Measurements from ENCODE around the gene DERA. TPM values are rescaled to one million over a fixed set of nuclear protein-coding genes. Genes with fewer than 3 reads are reported as not detected.

Gene DERA
- total RNA-seq, 2 experiments from 2014 or later: 24.5 to 28.3 TPM

GRCh38 chr12:16020031-16020430 lies 108.9 kb downstream of the DERA start:
- Mint-ChIP-seq H3K9me3 (peaks cover 26% of the 10 kb centered on the region), H3K27ac (no peak overlapping the region), H3K4me1 (ENCODE audit: low read depth) (no peaks in the 10 kb centered on the region), H3K27me3 (no peaks in the 10 kb centered on the region), H3K4me3 (no peak overlapping the region), H3K36me3 (ENCODE audit: low read depth) (peaks cover 56% of the 10 kb centered on the region)
- POLR2A ChIA-PET: no interaction called here
- DNase-seq: no peak
- no peak for ATAC-seq
- intact Hi-C loops (cut with micrococcal nuclease): no loop called here
- TF ChIP-seq CTCF (IDR thresholded peaks at IDR 0.05): no peak
- CTCF ChIA-PET: no interaction called here

DNA sequence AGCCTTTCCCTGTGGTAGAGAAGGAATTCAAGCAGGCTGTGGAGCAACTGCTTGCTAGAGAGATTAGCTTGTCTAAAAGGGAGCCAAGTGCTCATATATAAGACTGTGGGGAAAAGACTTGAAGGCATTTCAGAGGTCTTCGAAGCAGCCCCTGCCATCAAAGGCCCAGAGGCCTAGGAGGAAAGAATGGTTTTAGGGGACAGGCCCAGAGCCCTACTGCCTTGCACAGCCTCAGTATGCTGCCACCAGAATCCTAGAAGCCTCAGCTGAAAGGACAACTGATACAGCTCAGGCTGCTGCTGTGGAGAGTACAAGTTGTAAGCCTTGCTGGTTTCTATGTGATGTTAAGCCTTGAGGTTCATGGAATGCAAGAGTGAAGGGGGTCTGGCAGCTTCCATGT lies 109.9 kb downstream of the DERA start:
- H3K27ac Mint-ChIP-seq: no peak overlapping the region
- intact Hi-C loops (cut with micrococcal nuclease): no loop called here
- TF ChIP-seq CTCF (IDR thresholded peaks at IDR 0.05): no peak
- H3K36me3 Mint-ChIP-seq (ENCODE audit: low read depth): peaks cover 52% of the 10 kb centered on the region
- H3K4me1 Mint-ChIP-seq (ENCODE audit: low read depth): no peaks in the 10 kb centered on the region
- ChIA-PET POLR2A (no interaction called here), CTCF (no interaction called here)
- no peak for DNase-seq
- H3K27me3 Mint-ChIP-seq: no peaks in the 10 kb centered on the region
- H3K4me3 Mint-ChIP-seq: no peak overlapping the region
- peaks cover 25% of the 10 kb centered on the region for H3K9me3 Mint-ChIP-seq
- no peak for ATAC-seq

DNA sequence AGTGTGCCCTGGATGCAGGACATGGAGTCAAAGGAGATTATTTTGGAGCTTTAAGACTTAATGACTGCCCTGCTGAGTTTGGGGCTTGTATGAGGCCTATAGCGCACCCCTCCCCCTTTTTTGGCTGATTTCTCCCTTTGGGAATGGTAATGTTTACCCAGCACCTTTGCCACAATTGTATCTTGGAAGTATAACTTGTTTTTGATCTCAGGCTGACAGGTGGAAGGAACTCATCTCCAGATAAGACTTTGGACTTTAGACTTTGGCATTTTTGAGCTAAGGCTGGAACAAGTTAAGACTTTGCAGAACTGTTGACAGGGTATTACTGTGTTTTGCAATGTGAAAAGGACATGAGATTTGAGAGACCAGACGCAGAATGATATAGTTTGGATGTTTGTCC lies 110.5 kb downstream of the DERA start:
- peaks cover 25% of the 10 kb centered on the region for H3K9me3 Mint-ChIP-seq
- TF ChIP-seq CTCF (IDR thresholded peaks at IDR 0.05): no peak
- H3K36me3 Mint-ChIP-seq (ENCODE audit: low read depth): peaks cover 52% of the 10 kb centered on the region
- CTCF ChIA-PET: no interaction called here
- no peak overlapping the region for H3K27ac Mint-ChIP-seq
- H3K4me3 Mint-ChIP-seq: no peak overlapping the region
- ATAC-seq: no peak
- POLR2A ChIA-PET: no interaction called here
- DNase-seq: no peak
- H3K27me3 Mint-ChIP-seq: no peaks in the 10 kb centered on the region
- intact Hi-C loops (cut with micrococcal nuclease): no loop called here
- no peaks in the 10 kb centered on the region for H3K4me1 Mint-ChIP-seq (ENCODE audit: low read depth)

DNA sequence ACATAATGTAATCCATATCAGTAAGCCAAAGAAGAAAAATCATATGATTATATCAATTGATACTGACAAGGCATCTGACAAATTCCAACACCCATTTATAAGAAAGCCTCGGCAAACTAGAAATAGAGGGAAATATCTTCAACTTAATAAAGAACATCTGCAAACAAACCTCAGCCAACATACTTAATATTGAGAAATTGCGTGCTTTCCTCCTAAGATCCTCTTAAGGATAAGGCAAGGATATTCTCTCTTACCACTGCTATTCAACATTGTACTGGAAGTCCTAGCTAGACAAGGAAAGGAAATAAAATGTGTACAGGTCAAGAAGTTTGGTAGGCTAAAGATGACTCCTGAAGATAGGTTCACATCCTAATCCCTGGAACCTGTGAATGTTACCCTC lies 115.9 kb downstream of the DERA start:
- no peak for ATAC-seq
- Mint-ChIP-seq H3K27ac (no peak overlapping the region), H3K36me3 (ENCODE audit: low read depth) (peaks cover 19% of the 10 kb centered on the region), H3K9me3 (peaks cover 9% of the 10 kb centered on the region), H3K4me1 (ENCODE audit: low read depth) (no peaks in the 10 kb centered on the region), H3K27me3 (no peaks in the 10 kb centered on the region), H3K4me3 (no peak overlapping the region)
- TF ChIP-seq CTCF (IDR thresholded peaks at IDR 0.05): no peak
- ChIA-PET POLR2A (no interaction called here), CTCF (no interaction called here)
- no peak for DNase-seq
- intact Hi-C loops (cut with micrococcal nuclease): no loop called here

GRCh38 chr12:16030744-16031143 lies 119.6 kb downstream of the DERA start:
- no peaks in the 10 kb centered on the region for H3K4me1 Mint-ChIP-seq (ENCODE audit: low read depth)
- H3K9me3 Mint-ChIP-seq: no peaks in the 10 kb centered on the region
- CTCF ChIA-PET: no interaction called here
- DNase-seq (no peak), ATAC-seq (no peak)
- no peak overlapping the region for H3K27ac Mint-ChIP-seq
- no peaks in the 10 kb centered on the region for H3K27me3 Mint-ChIP-seq
- H3K4me3 Mint-ChIP-seq: no peak overlapping the region
- POLR2A ChIA-PET: no interaction called here
- H3K36me3 Mint-ChIP-seq (ENCODE audit: low read depth): peaks cover 20% of the 10 kb centered on the region
- TF ChIP-seq CTCF (IDR thresholded peaks at IDR 0.05): no peak
- intact Hi-C loops (cut with micrococcal nuclease): no loop called here
